GM12878 (cell line): Measurements from ENCODE around the gene CMC1. TPM values are rescaled to one million over a fixed set of nuclear protein-coding genes. Genes with fewer than 3 reads are reported as not detected.

Experiments used
- ATAC-seq: fragments of 200-7000 bp; cut with Tn5 transposase; 3 replicates; pipeline ENCODE4 v1.9.1; 2020; ENCODE audit warnings: mild to moderate bottlenecking, moderate library complexity
- BruUV-seq: library from RNA; stranded (reverse); fragments of 400-500 nt; replicated peaks from 2 replicates; lab custom pipeline; 2021; lab: Mats Ljungman, UMichigan
- CTCF ChIA-PET: fragments of 300-600 bp; sonication (Branson Sonifier 250); formaldehyde crosslinking; extraction: SDS; loops from one replicate; lab custom pipeline; 2021; ENCODE audit warnings: inconsistent platforms; lab: Yijun Ruan, JAX
- POLR2A ChIA-PET: fragments of 350-600 bp; formaldehyde crosslinking; extraction: SDS; loops from one replicate; lab custom pipeline; 2021; ENCODE audit warnings: inconsistent platforms; lab: Charles Lee
- RAD21 ChIA-PET: fragments of 300-600 bp; sonication (Branson Sonifier 250); formaldehyde crosslinking; loops from one replicate; lab custom pipeline; 2023; ENCODE audit warnings: antibody characterized with exemption; ENCODE audit not compliant: unreplicated experiment; lab: Charles Lee
- SMC1A ChIA-PET: fragments of 300-600 bp; sonication (Branson Sonifier 250); formaldehyde crosslinking; loops from one replicate; lab custom pipeline; 2023; ENCODE audit not compliant: unreplicated experiment, uncharacterized antibody; lab: Charles Lee
- DNase-seq: peaks from one replicate; pipeline ENCODE4 v3.0.0-alpha.2; 2011; ENCODE audit warnings: low read depth, low spot score
- FAIRE-seq: peaks from 3 replicates; lab custom pipeline; 2011; peaks lifted over from hg19 to GRCh38; lab: Jason Lieb, UNC
- H2AFZ ChIP-seq: 2 replicates; pipeline ENCODE4 v1.6.0; 2011; ENCODE audit warnings: low read depth, low read length, control low read depth; ENCODE audit not compliant: control insufficient read depth
- H3K27ac ChIP-seq: 2 replicates; pipeline ENCODE4 v1.5.1; 2011; ENCODE audit warnings: control low read depth; ENCODE audit not compliant: control insufficient read depth, insufficient read depth
- H3K27me3 ChIP-seq, 2 experiments: replicated peaks in 1 of 2; 2 replicates each; pipeline versions ENCODE4 v1.6.0 to v1.6.1; 2011; ENCODE audit warnings: low read length in 1 of 2; ENCODE audit not compliant: control insufficient read depth in 2 of 2, insufficient read depth in 2 of 2
- H3K36me3 ChIP-seq, 2 experiments: 2 replicates each; pipeline ENCODE4 v1.5.1; 2011; ENCODE audit warnings: low read length in 1 of 2; ENCODE audit not compliant: control insufficient read depth in 2 of 2, insufficient read depth in 2 of 2
- H3K4me1 ChIP-seq: 2 replicates; pipeline ENCODE4 v1.6.1; 2011; ENCODE audit warnings: mild to moderate bottlenecking, low read length, moderate library complexity, mixed read lengths; ENCODE audit not compliant: control insufficient read depth, insufficient read depth
- H3K4me2 ChIP-seq: 2 replicates; pipeline ENCODE4 v1.6.0; 2011; ENCODE audit warnings: control low read depth; ENCODE audit not compliant: control insufficient read depth, insufficient read depth
- H3K4me3 ChIP-seq: fragments of 200-600 bp; sonication (generic); 2 replicates; pipeline ENCODE4 v1.5.1; 2016
- H3K79me2 ChIP-seq: 2 replicates; pipeline ENCODE4 v1.6.0; 2011; ENCODE audit warnings: low read length; ENCODE audit not compliant: control insufficient read depth, insufficient read depth
- H3K9ac ChIP-seq: 2 replicates; pipeline ENCODE4 v1.8.0; 2011; ENCODE audit warnings: low read length, control low read depth, mixed read lengths; ENCODE audit not compliant: control insufficient read depth, insufficient read depth
- H3K9me3 ChIP-seq: replicated peaks from 3 replicates; pipeline ENCODE4 v1.5.1; 2011; ENCODE audit warnings: mild to moderate bottlenecking, low read length; ENCODE audit not compliant: control insufficient read depth, insufficient read depth
- H4K20me1 ChIP-seq: 2 replicates; pipeline ENCODE4 v1.6.0; 2011; ENCODE audit not compliant: control insufficient read depth, insufficient read depth
- ASH2L ChIP-seq: fragments of 300-600, 200-600 bp; sonication (generic); IDR thresholded peaks from 2 replicates; pipeline ENCODE4 v1.6.1; 2017; ENCODE audit warnings: low read depth, mild to moderate bottlenecking, borderline replicate concordance
- CBX3 ChIP-seq: fragments of 200-600 bp; sonication (generic); IDR thresholded peaks from 2 replicates; pipeline ENCODE4 v1.6.1; 2016; ENCODE audit warnings: low read depth, borderline replicate concordance
- CREB1 ChIP-seq: IDR thresholded peaks from 2 replicates; pipeline ENCODE4 v1.6.1; 2012; ENCODE audit warnings: low read depth, mild to moderate bottlenecking, inconsistent platforms
- ESRRA ChIP-seq: IDR thresholded peaks from 2 replicates; pipeline ENCODE4 v1.6.1; 2012; ENCODE audit warnings: mild to moderate bottlenecking, low read length, improper control_type of control experiment
- NBN ChIP-seq: fragments of 450-650 bp; IDR thresholded peaks from 2 replicates; pipeline ENCODE4 v1.6.1; 2016
- RCOR1 ChIP-seq: conservative IDR thresholded peaks from 2 replicates; pipeline ENCODE4 v1.6.1; 2012; ENCODE audit warnings: low read depth, low read length, improper control_type of control experiment
- SIN3A ChIP-seq: IDR thresholded peaks from 2 replicates; pipeline ENCODE4 v1.6.1; 2012; ENCODE audit warnings: low read depth, low read length, improper control_type of control experiment
- STAT3 ChIP-seq: IDR thresholded peaks from 2 replicates; pipeline ENCODE4 v1.6.1; 2011; ENCODE audit warnings: low read depth, low read length, improper control_type of control experiment
- SUZ12 ChIP-seq: fragments of 200-600 bp; sonication (generic); IDR thresholded peaks from one replicate; pipeline ENCODE4 v1.6.1; 2018; ENCODE audit warnings: antibody characterized with exemption, mild to moderate bottlenecking; ENCODE audit not compliant: unreplicated experiment
- TBL1XR1 ChIP-seq: IDR thresholded peaks from 2 replicates; pipeline ENCODE4 v1.6.1; 2012; ENCODE audit warnings: low read depth, low read length, improper control_type of control experiment
- ZBTB11 ChIP-seq: fragments of 450-650 bp; formaldehyde crosslinking; IDR thresholded peaks from 2 replicates; pipeline ENCODE4 v1.5.0; 2022; ENCODE audit warnings: mild to moderate bottlenecking, missing genetic modification characterization
- ZNF384 ChIP-seq: IDR thresholded peaks from 2 replicates; pipeline ENCODE4 v1.6.1; 2012; ENCODE audit warnings: low read depth, mild to moderate bottlenecking, low read length, improper control_type of control experiment, borderline replicate concordance
- in situ Hi-C: fragments of 300-500 bp; cut with MboI; formaldehyde crosslinking; loops from 9 replicates; pipeline ENCODE4 v1.14.3; 2018; ENCODE audit warnings: mixed read lengths
- intact Hi-C: fragments of 100-400 bp; cut with micrococcal nuclease; formaldehyde crosslinking; loops from one replicate; pipeline ENCODE4 v1.14.2; 2022; ENCODE audit not compliant: unreplicated experiment
- polyA plus RNA-seq, 11 experiments: library from polyadenylated mRNA; depleted of rRNA in 4 of 11; unstranded in 6 of 11; stranded (reverse) in 5 of 11; fragments of >200 nt; fragmentation: Nextera tagmentation in 4 of 11; fragmentation: Illumina TruSeq in 1 of 11; extraction: Ambion mirVana in 4 of 11; extraction: Trizol in 1 of 11; gene quantifications; 1 replicate in 1 of 11; 2 replicates in 10 of 11; pipeline versions ENCODE4 v1.2.1 to v1.2.3, GENCODE V29; 2011 to 2016; ENCODE audit warnings: inconsistent platforms in 2 of 11, missing spikeins in 2 of 11, low read depth in 1 of 11
- total RNA-seq, 4 experiments: library from RNA; depleted of rRNA in 3 of 4; stranded (reverse); fragments of >200 nt in 3 of 4; fragmentation: Illumina TruSeq in 1 of 4; extraction: Trizol in 1 of 4; gene quantifications; 2 replicates each; pipeline versions ENCODE4 v1.2.1 to v1.2.3, GENCODE V29; 2013 to 2021
- TF ChIP-seq, protein P1 (sequence below): fragments of 450-650 bp; IDR thresholded peaks from 2 replicates; pipeline ENCODE4 v1.6.1; 2018; ENCODE audit warnings: mild to moderate bottlenecking, low read depth, moderate library complexity; ENCODE audit not compliant: partially characterized antibody
- TF ChIP-seq, protein P2 (sequence below): IDR thresholded peaks from 2 replicates; pipeline ENCODE4 v1.6.1; 2012; ENCODE audit warnings: low read length, inconsistent platforms

The CMC1 gene
- total and polyA plus RNA-seq, 10 of the 15 experiments (the other 5 are each of a cell fraction or from before 2014, with no cell fraction given) = 12.3 to 118 (median 29.3) TPM

GRCh38 chr3:28335246-28335645 is 93.8 kb downstream of the CMC1 start (continued):
- TF ChIP-seq ASH2L = no peak
- TF ChIP-seq, protein P1, sequence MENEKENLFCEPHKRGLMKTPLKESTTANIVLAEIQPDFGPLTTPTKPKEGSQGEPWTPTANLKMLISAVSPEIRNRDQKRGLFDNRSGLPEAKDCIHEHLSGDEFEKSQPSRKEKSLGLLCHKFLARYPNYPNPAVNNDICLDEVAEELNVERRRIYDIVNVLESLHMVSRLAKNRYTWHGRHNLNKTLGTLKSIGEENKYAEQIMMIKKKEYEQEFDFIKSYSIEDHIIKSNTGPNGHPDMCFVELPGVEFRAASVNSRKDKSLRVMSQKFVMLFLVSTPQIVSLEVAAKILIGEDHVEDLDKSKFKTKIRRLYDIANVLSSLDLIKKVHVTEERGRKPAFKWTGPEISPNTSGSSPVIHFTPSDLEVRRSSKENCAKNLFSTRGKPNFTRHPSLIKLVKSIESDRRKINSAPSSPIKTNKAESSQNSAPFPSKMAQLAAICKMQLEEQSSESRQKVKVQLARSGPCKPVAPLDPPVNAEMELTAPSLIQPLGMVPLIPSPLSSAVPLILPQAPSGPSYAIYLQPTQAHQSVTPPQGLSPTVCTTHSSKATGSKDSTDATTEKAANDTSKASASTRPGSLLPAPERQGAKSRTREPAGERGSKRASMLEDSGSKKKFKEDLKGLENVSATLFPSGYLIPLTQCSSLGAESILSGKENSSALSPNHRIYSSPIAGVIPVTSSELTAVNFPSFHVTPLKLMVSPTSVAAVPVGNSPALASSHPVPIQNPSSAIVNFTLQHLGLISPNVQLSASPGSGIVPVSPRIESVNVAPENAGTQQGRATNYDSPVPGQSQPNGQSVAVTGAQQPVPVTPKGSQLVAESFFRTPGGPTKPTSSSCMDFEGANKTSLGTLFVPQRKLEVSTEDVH = no peak
- no peak for TF ChIP-seq NBN
- no peak for TF ChIP-seq ESRRA
- no peak for TF ChIP-seq CBX3

DNA sequence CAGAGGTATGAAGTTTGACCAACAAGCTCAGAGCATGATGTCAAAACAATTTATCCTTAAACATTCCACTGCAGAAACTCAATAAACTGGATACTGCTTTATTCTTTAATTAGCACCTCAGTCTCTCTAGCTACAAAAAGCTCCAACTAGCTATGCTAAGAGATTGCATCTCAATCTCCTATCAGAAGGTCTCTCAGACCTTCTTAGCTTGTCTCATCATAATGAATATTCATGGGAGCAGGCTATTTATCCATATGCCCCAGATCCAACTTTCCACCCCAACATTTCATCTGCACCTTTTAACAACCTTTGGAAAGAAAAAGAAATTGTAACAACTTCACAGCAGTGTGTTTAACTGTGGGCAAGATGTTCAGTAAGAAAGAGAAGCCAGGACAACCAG is 95.8 kb downstream of the CMC1 start:
- ChIA-PET RAD21 (interaction anchor here (1.3 to 3.1 kb wide), 3 partner anchors 9 to 625 kb away, joined by 4 to 26 read pairs (median 4); no protein-coding TSS in a partner anchor), CTCF (interaction anchor here (1.3 to 8.0 kb wide), 8 partner anchors 10 to 870 kb away, joined by 3 to 60 read pairs (median 6); partner anchors contain the start of genes AZI2 and ZCWPW2), SMC1A (interaction anchor here (1.2 to 3.1 kb wide), 8 partner anchors 9 to 629 kb away, joined by 3 to 21 read pairs (median 6); no protein-coding TSS in a partner anchor), POLR2A (interaction anchor here (0.5 kb wide), 1 partner anchor 325 kb away, joined by 4 read pairs; no protein-coding TSS in a partner anchor)
- intact Hi-C loops (no loop called here), in situ Hi-C loops (loop anchor here (10.0 to 25.0 kb wide), 2 partner anchors 1022 to 1200 kb away; no protein-coding TSS in a partner anchor)
- BruUV-seq = no TSS peak
- Histone ChIP-seq H3K9me3 (no peaks in the 10 kb centered on the region), H4K20me1 (no peaks in the 10 kb centered on the region), H3K4me2 (no peak overlapping the region), H3K79me2 (peaks cover 3% of the 10 kb centered on the region), H2AFZ (no peak overlapping the region), H3K4me1 (no peaks in the 10 kb centered on the region), H3K36me3 (peaks cover 0 to 4% of the 10 kb centered on the region in 2 experiments; a peak in 2 of 4 replicates), H3K27me3 (no peaks in the 10 kb centered on the region), H3K27ac (no peak overlapping the region), H3K4me3 (no peak overlapping the region), H3K9ac (no peak overlapping the region)
- FAIRE-seq (no peak), ATAC-seq (no peak), DNase-seq (no peak)
- TF ChIP-seq ZBTB11 (CRISPR knock-in tag) = no peak
- no peak for TF ChIP-seq RCOR1
- no peak for TF ChIP-seq CBX3
- no peak for TF ChIP-seq STAT3
- TF ChIP-seq ZNF384 = no peak
- TF ChIP-seq CREB1 = no peak
- no peak for TF ChIP-seq SIN3A
- no peak for TF ChIP-seq TBL1XR1
- TF ChIP-seq, protein P2, sequence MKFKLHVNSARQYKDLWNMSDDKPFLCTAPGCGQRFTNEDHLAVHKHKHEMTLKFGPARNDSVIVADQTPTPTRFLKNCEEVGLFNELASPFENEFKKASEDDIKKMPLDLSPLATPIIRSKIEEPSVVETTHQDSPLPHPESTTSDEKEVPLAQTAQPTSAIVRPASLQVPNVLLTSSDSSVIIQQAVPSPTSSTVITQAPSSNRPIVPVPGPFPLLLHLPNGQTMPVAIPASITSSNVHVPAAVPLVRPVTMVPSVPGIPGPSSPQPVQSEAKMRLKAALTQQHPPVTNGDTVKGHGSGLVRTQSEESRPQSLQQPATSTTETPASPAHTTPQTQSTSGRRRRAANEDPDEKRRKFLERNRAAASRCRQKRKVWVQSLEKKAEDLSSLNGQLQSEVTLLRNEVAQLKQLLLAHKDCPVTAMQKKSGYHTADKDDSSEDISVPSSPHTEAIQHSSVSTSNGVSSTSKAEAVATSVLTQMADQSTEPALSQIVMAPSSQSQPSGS = no peak
- TF ChIP-seq SUZ12 = no peak
